ENCODE results near the gene POLR1E. TPM values are rescaled to one million over a fixed set of nuclear protein-coding genes. Genes with fewer than 3 reads are reported as not detected.

POLR1E gene
- polyA plus RNA-seq, 3 donors = 2.3 to 4.1 (median 2.4) TPM

DNA sequence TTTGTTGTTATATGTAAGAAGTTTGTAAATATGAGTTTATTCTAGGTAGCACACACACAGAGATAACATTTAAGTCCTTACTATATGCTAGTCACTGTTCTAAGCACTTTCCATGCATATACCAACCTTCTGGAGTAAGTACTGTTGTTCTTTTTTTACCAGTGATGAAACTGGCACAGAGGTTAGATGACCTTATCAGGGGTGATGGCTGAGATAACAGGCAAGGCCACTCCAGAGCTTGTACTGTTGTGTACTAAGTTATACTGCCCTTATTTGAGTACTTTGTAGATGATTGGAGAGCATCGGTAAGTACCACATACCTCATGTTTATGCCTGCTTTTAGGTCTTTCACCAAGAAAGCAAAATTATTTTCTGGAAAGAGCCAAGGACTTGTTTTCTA lies 6.2 kb downstream of the POLR1E start:
- no peak overlapping the region for H3K4me3 Mint-ChIP-seq
- H3K4me1 ChIP-seq (ENCODE audit: control insufficient read depth in 1 of 2, insufficient read depth in 2 of 2, low read length in 2 of 2) = peaks cover 0 to 4% of the 10 kb centered on the region in 2 donors
- no peaks in the 10 kb centered on the region for H3K9me3 Mint-ChIP-seq
- no peak overlapping the region for H3K4me3 ChIP-seq (replicated peaks in 1 of 3; ENCODE audit: low read depth in 2 of 3, low read length in 3 of 3)
- no peaks in the 10 kb centered on the region for H3K27me3 ChIP-seq (ENCODE audit: control insufficient read depth in 2 of 2, insufficient read depth in 2 of 2, low read length in 2 of 2)
- TF ChIP-seq CTCF (IDR thresholded peaks at IDR 0.05) = no peak
- H2AFZ ChIP-seq (ENCODE audit: insufficient read depth, low read depth, low read length, poor library complexity, severe bottlenecking) = no peak overlapping the region
- no peak overlapping the region for H3K27ac Mint-ChIP-seq
- H3K36me3 ChIP-seq (replicated peaks in 1 of 2; ENCODE audit: control insufficient read depth in 1 of 2, insufficient read depth in 2 of 2, low read length in 2 of 2) = peaks cover 32 to 66% of the 10 kb centered on the region in 2 donors
- no CpG with 5 or more reads among the region's 1 CpG for WGBS (ENCODE audit: insufficient coverage)
- no peaks in the 10 kb centered on the region for H3K9me3 ChIP-seq (replicated peaks in 1 of 2; ENCODE audit: control insufficient read depth in 1 of 2, insufficient read depth in 1 of 2, low read length in 2 of 2)
- no peaks in the 10 kb centered on the region for H3K27me3 Mint-ChIP-seq (ENCODE audit: low read depth in 3 of 3)
- no peak overlapping the region for H3K9ac ChIP-seq (ENCODE audit: insufficient read depth, low read length, poor library complexity, severe bottlenecking)
- intact Hi-C loops (cut with micrococcal nuclease) = no loop called here
- DNase-seq = no peak
- peaks cover 4% of the 10 kb centered on the region for H3K4me1 Mint-ChIP-seq
- no peak overlapping the region for H3K27ac ChIP-seq (ENCODE audit: low read depth in 1 of 2, low read length in 2 of 2)
- no peak overlapping the region for H3K4me2 ChIP-seq (replicated peaks; ENCODE audit: extremely low read depth, low read length, poor library complexity, severe bottlenecking)
- no peaks in the 10 kb centered on the region for H3K79me2 ChIP-seq (ENCODE audit: insufficient read depth, low read length)
- H3K36me3 Mint-ChIP-seq = peaks cover 59 to 61% of the 10 kb centered on the region in 2 donors
- no peaks in the 10 kb centered on the region for H4K20me1 ChIP-seq (ENCODE audit: insufficient read depth, low read length)

GRCh38 chr9:37495571-37495970 lies 9.8 kb downstream of the POLR1E start:
- WGBS (ENCODE audit: insufficient coverage) = 98% methylated on average over 5 of the region's 5 CpGs
- no peaks in the 10 kb centered on the region for H3K4me1 ChIP-seq (ENCODE audit: control insufficient read depth in 1 of 2, insufficient read depth in 2 of 2, low read length in 2 of 2)
- H3K36me3 ChIP-seq (replicated peaks in 1 of 2; ENCODE audit: control insufficient read depth in 1 of 2, insufficient read depth in 2 of 2, low read length in 2 of 2) = peaks cover 43 to 89% of the 10 kb centered on the region in 2 donors
- H3K9me3 Mint-ChIP-seq = no peaks in the 10 kb centered on the region
- no peak overlapping the region for H2AFZ ChIP-seq (ENCODE audit: insufficient read depth, low read depth, low read length, poor library complexity, severe bottlenecking)
- peaks cover 61 to 62% of the 10 kb centered on the region in 2 donors for H3K36me3 Mint-ChIP-seq
- no peaks in the 10 kb centered on the region for H3K4me1 Mint-ChIP-seq
- no peaks in the 10 kb centered on the region for H3K79me2 ChIP-seq (ENCODE audit: insufficient read depth, low read length)
- H3K4me3 Mint-ChIP-seq = no peak overlapping the region
- H4K20me1 ChIP-seq (ENCODE audit: insufficient read depth, low read length) = no peaks in the 10 kb centered on the region
- H3K27me3 Mint-ChIP-seq (ENCODE audit: low read depth in 3 of 3) = no peaks in the 10 kb centered on the region
- H3K27ac ChIP-seq (ENCODE audit: low read depth in 1 of 2, low read length in 2 of 2) = no peak overlapping the region
- H3K27me3 ChIP-seq (ENCODE audit: control insufficient read depth in 2 of 2, insufficient read depth in 2 of 2, low read length in 2 of 2) = no peaks in the 10 kb centered on the region
- no peak overlapping the region for H3K4me2 ChIP-seq (replicated peaks; ENCODE audit: extremely low read depth, low read length, poor library complexity, severe bottlenecking)
- H3K9ac ChIP-seq (ENCODE audit: insufficient read depth, low read length, poor library complexity, severe bottlenecking) = no peak overlapping the region
- TF ChIP-seq CTCF (IDR thresholded peaks at IDR 0.05) = no peak
- no peak overlapping the region for H3K4me3 ChIP-seq (replicated peaks in 1 of 3; ENCODE audit: low read depth in 2 of 3, low read length in 3 of 3)
- intact Hi-C loops (cut with micrococcal nuclease) = no loop called here
- H3K27ac Mint-ChIP-seq = peak overlapping the region in 1 of 7 donors; percentile 20
- H3K9me3 ChIP-seq (replicated peaks in 1 of 2; ENCODE audit: control insufficient read depth in 1 of 2, insufficient read depth in 1 of 2, low read length in 2 of 2) = no peaks in the 10 kb centered on the region
- DNase-seq = no peak
